IPS-11a (cell line): ENCODE results near the gene CHRM4.

Experiments used
- H3K4me3 ChIP-seq: one replicate; pipeline ENCODE4 v1.5.1; 2013; ENCODE audit warnings: low read depth, low read length, control low read depth

The CHRM4 gene

GRCh38 chr11:46370253-46370652, 21.3 kb downstream of the CHRM4 start:
- H3K4me3 ChIP-seq = no peak overlapping the region

- no peak overlapping the region for H3K4me3 ChIP-seq
These were observed 22.0 kb downstream of the CHRM4 start for GRCh38 chr11:46369458-46370152.

- no peak overlapping the region for H3K4me3 ChIP-seq
These were observed 23.7 kb downstream of the CHRM4 start for GRCh38 chr11:46367916-46368267.

GRCh38 chr11:46367244-46367915, 24.2 kb downstream of the CHRM4 start:
- H3K4me3 ChIP-seq = no peak overlapping the region

GRCh38 chr11:46366661-46367161, 24.9 kb downstream of the CHRM4 start:
- no peak overlapping the region for H3K4me3 ChIP-seq

- no peak overlapping the region for H3K4me3 ChIP-seq
These were observed 25.3 kb downstream of the CHRM4 start for GRCh38 chr11:46366260-46366659.

GRCh38 chr11:46364791-46365190, 26.8 kb downstream of the CHRM4 start:
- H3K4me3 ChIP-seq = no peak overlapping the region

- no peak overlapping the region for H3K4me3 ChIP-seq
These were observed 27.5 kb downstream of the CHRM4 start for GRCh38 chr11:46364056-46364455.

GRCh38 chr11:46363455-46364005, 28.0 kb downstream of the CHRM4 start:
- no peak overlapping the region for H3K4me3 ChIP-seq

- H3K4me3 ChIP-seq = no peak overlapping the region
These were observed 28.6 kb downstream of the CHRM4 start for GRCh38 chr11:46363031-46363407.

- H3K4me3 ChIP-seq = no peak overlapping the region
These were observed 29.2 kb downstream of the CHRM4 start for GRCh38 chr11:46362156-46363030.

- no peak overlapping the region for H3K4me3 ChIP-seq
These were observed 30.1 kb downstream of the CHRM4 start for GRCh38 chr11:46361283-46362155.

- H3K4me3 ChIP-seq = no peak overlapping the region
These were observed 30.7 kb downstream of the CHRM4 start for GRCh38 chr11:46360878-46361277.

- no peak overlapping the region for H3K4me3 ChIP-seq
These were observed 31.6 kb downstream of the CHRM4 start for GRCh38 chr11:46359953-46360352.

- no peak overlapping the region for H3K4me3 ChIP-seq
These were observed 34.1 kb downstream of the CHRM4 start for GRCh38 chr11:46357483-46357936.

GRCh38 chr11:46356924-46357482, 34.6 kb downstream of the CHRM4 start:
- H3K4me3 ChIP-seq = no peak overlapping the region

GRCh38 chr11:46353698-46354097, 37.9 kb downstream of the CHRM4 start:
- H3K4me3 ChIP-seq = no peak overlapping the region

- H3K4me3 ChIP-seq = no peak overlapping the region
These were observed 39.3 kb downstream of the CHRM4 start for GRCh38 chr11:46352063-46352841.

- H3K4me3 ChIP-seq = no peak overlapping the region
These were observed 40.0 kb downstream of the CHRM4 start for GRCh38 chr11:46351606-46352005.
